Stimulated activated CD8-positive, alpha-beta memory T cell treated with anti-CD3 and anti-CD28 coated beads, Interleukin-4, amount 100 ng/mL, for 4 hours (primary cell): Measurements from ENCODE around the gene HBA2.
"Not testable (repeated sequence)": the region's sequence is repeated elsewhere in the genome, so short reads cannot be mapped to it uniquely, and the experiment has no call there.

ENCODE experiments used
- DNase-seq, 2 donors: peaks; one replicate each; pipeline ENCODE4 v3.0.0-alpha.2; 2020; ENCODE audit warnings: low read depth in 2 of 2, low spot score in 1 of 2

Gene HBA2

DNA sequence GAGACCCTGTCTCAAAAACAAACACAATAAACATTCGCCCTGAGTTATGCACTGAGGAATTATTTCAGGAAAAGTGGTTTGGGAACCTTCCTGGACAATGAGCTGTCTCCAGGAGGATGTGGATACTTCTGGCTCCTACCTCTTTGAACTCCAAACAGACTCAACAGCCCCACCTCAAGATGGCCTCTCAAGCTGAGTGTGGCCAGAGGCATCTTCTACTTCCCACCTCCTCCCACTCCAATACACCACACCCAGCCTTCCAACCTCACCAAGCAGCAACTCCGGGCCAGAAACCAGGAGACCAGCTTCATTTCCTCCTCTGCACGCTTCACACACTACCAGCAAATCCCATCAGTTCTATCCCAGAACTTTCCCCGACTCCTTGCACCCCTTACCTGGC, 19.2 kb downstream of the HBA2 start:
- no peak for DNase-seq

DNA sequence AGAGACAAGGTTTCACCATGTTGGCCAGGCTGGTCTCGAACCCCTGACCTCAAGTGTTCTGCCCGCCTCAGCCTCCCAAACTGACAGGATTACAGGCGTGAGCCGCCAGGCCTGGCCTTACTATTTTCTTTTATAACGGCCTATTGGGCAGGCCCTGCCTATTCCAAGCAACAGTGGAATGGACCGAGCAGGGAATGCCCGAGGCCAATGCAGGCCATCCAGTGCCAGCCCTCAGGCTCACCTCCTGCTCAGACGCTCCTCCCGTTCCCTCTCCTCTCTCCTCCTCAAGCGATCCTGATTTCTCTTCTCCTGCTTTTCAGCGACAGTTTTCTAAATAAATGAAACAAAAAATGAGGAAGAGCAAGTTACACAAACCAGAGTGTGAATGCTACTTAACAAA, 20.0 kb downstream of the HBA2 start:
- no peak for DNase-seq

DNA sequence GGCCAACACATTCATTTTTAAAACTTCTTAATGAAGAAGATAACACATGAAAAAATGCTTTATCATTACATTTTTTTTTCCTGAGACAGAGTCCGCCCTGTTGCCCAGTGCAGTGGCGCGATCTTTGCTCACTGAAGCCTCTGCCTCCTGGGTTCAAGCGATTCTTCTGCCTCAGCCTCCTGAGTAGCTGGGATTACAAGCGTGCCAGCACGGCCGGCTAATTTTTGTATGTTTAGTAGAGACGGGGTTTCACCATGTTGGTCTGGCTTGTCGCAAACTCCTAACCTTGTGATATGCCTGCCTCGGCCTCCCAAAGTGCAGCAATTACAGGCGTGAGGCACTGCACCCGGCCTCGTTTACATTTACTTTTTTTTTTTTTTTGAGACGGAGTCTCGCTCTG, 20.8 kb downstream of the HBA2 start:
- no peak for DNase-seq

GRCh38 chr16:194516-194915, 21.8 kb downstream of the HBA2 start:
- DNase-seq, result no peak

DNA sequence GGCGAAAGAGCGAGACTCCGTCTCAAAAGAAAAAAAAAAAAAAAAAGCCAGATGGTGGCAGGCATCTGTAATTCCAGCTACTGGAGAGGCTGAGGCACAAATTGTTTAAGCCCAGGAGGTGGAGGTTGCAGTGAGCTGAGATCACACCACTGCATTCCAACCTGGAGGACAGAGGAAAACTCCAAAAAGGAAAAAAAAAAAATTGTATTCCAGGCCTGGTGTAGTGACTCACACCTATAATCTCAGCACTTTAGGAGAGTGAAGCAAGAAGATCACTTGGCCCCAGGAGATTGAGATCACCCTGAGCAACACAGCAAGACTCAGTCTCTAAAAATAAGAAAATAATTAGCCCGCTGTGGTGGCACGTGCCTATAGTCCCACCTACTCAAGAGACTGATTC, 27.7 kb downstream of the HBA2 start:
- DNase-seq, result no peak

DNA sequence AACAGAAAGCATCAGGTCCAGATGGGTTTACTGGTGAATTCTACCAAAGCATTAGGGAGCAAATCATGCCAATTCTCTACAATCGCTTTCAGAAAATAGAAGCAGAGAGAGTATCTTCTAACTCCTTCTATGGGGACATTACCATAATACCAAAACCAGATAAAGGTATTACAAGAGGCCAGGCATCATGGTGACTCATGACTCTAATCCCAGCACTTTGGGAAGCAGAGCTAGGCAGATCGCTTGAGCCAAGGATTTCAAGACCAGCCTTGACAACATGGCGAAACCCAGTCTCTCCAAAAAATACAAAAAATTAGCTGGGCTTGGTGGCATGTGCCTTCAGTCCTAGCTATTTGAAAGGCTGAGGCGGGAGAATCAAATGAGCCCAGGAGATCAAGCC, 30.6 kb downstream of the HBA2 start:
- DNase-seq, result no peak

DNA sequence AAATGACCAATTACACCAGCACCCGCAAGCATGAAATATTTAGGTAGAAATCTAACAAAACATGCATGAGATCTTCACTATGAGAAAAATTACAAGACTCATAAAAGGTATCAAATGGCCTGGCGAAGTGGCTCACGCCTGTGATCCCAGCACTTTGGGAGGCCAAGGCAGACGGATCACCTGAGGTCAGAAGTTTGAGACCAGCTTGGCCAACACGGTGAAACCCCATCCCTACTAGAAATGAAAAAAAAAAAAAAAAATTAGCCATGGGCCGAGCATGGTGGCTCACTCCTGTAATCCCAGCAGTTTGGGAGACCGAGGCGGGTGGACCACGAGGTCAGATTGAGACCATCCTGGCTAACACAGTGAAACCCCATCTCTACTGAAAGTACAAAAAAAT, 31.4 kb downstream of the HBA2 start:
- not testable (repeated sequence) for DNase-seq

GRCh38 chr16:209359-209758, 36.7 kb downstream of the HBA2 start:
- DNase-seq, result not testable (repeated sequence)

GRCh38 chr16:211631-212180, 39.0 kb downstream of the HBA2 start:
- DNase-seq, result not testable (repeated sequence)

- no peak for DNase-seq
Observed at GRCh38 chr16:212999-213398, 40.3 kb downstream of the HBA2 start.

DNA sequence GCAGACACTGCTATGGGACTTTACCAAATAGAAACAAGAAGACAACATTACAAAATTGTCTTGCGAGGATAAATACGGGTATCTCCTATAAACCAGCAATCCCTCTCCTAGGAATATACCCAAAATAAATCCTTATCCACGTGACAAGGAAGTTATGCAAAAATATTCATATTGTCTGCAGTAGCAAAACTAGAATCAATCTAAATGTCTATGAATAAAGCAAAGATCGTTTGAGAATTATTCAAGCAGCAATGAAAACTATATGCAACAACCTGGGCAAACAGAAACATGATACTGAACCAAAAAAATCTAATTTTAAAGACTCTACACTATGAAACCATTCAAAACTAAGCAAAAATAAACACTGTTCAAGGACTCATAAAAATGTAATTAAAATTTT, 47.3 kb downstream of the HBA2 start:
- no peak for DNase-seq
